HepG2 (cell line): ENCODE results near the gene PLBD2. TPM values are rescaled to one million over a fixed set of nuclear protein-coding genes. Genes with fewer than 3 reads are reported as not detected.

Experiments
- AHR ChIP-seq: IDR thresholded peaks from 2 replicates; pipeline ENCODE4 v1.6.1; 2018; ENCODE audit warnings: missing genetic modification reagents, missing compliant biosample characterization
- ASH2L ChIP-seq: fragments of 300-600, 200-600 bp; sonication (generic); IDR thresholded peaks from 2 replicates; pipeline ENCODE4 v1.7.0; 2017; ENCODE audit warnings: low read depth, mild to moderate bottlenecking, moderate library complexity, mixed read lengths, low read length; ENCODE audit not compliant: insufficient read length
- ATF1 ChIP-seq: IDR thresholded peaks from 2 replicates; pipeline ENCODE4 v1.6.1; 2016; ENCODE audit warnings: mild to moderate bottlenecking, control low read depth
- CEBPG ChIP-seq: IDR thresholded peaks from 2 replicates; pipeline ENCODE4 v1.6.1; 2016
- DNMT3B ChIP-seq: conservative IDR thresholded peaks from 2 replicates; pipeline ENCODE4 v1.6.1; 2016; ENCODE audit warnings: missing biosample characterization, control low read depth
- ERF ChIP-seq: IDR thresholded peaks from 2 replicates; pipeline ENCODE4 v1.6.1; 2018; ENCODE audit warnings: missing biosample characterization, missing genetic modification reagents
- FOSL2 ChIP-seq: sonication (generic); formaldehyde crosslinking; IDR thresholded peaks from 2 replicates; pipeline ENCODE4 v1.4.0; 2020; ENCODE audit warnings: missing genetic modification reagents
- FOXA1 ChIP-seq, 2 experiments: fragments of 450-650 bp in 1 of 2; sonication (generic) in 1 of 2; formaldehyde crosslinking in 1 of 2; IDR thresholded peaks; 2 replicates each; pipeline versions ENCODE4 v1.4.0 to v1.6.1; 2016 to 2020; ENCODE audit warnings: missing genetic modification reagents in 1 of 2
- HMG20B ChIP-seq: conservative IDR thresholded peaks from 2 replicates; pipeline ENCODE4 v1.6.1; 2016; ENCODE audit warnings: missing genetic modification reagents, missing compliant biosample characterization
- KDM5A ChIP-seq: fragments of 200-600 bp; sonication (generic); IDR thresholded peaks from 2 replicates; pipeline ENCODE4 v1.7.0; 2018; ENCODE audit warnings: antibody characterized with exemption, mild to moderate bottlenecking, low read length, borderline replicate concordance
- KLF15 ChIP-seq: sonication (generic); formaldehyde crosslinking; IDR thresholded peaks from 2 replicates; pipeline ENCODE4 v1.8.1; 2023; ENCODE audit warnings: borderline replicate concordance, mild to moderate bottlenecking, inconsistent platforms, missing genetic modification reagents, mixed read lengths
- MYNN ChIP-seq: sonication (generic); formaldehyde crosslinking; IDR thresholded peaks from 2 replicates; pipeline ENCODE4 v1.4.0; 2020; ENCODE audit warnings: mild to moderate bottlenecking, low read depth, missing genetic modification reagents
- STAG1 ChIP-seq: sonication (generic); formaldehyde crosslinking; IDR thresholded peaks from 2 replicates; pipeline ENCODE4 v1.4.0; 2020; ENCODE audit warnings: missing genetic modification reagents
- SUZ12 ChIP-seq: fragments of 150-350 bp; IDR thresholded peaks from 2 replicates; pipeline ENCODE4 v1.6.1; 2014; ENCODE audit warnings: low read depth, low read length
- TAF1 ChIP-seq: sonication (generic); formaldehyde crosslinking; IDR thresholded peaks from 2 replicates; pipeline ENCODE4 v1.4.0; 2020; ENCODE audit warnings: missing genetic modification reagents
- TOE1 ChIP-seq: sonication (generic); formaldehyde crosslinking; IDR thresholded peaks from 2 replicates; pipeline ENCODE4 v1.4.0; 2020; ENCODE audit warnings: mild to moderate bottlenecking, missing genetic modification reagents
- ZFP91 ChIP-seq: sonication (generic); formaldehyde crosslinking; IDR thresholded peaks from 2 replicates; pipeline ENCODE4 v1.9.0; 2022; ENCODE audit warnings: missing genetic modification reagents, mild to moderate bottlenecking, borderline replicate concordance
- ZNF180 ChIP-seq: sonication (generic); formaldehyde crosslinking; IDR thresholded peaks from 2 replicates; pipeline ENCODE4 v1.4.0; 2020; ENCODE audit warnings: low read depth, missing genetic modification reagents, borderline replicate concordance
- ZNF24 ChIP-seq: fragments of 450-650 bp; IDR thresholded peaks from 2 replicates; pipeline ENCODE4 v1.6.1; 2017; ENCODE audit warnings: antibody characterized with exemption, mild to moderate bottlenecking
- ZNF292 ChIP-seq: sonication (generic); formaldehyde crosslinking; IDR thresholded peaks from 2 replicates; pipeline ENCODE4 v1.8.1; 2022; ENCODE audit warnings: mild to moderate bottlenecking, low read depth, missing genetic modification reagents, borderline replicate concordance
- ZNF431 ChIP-seq: sonication (generic); formaldehyde crosslinking; IDR thresholded peaks from 2 replicates; pipeline ENCODE4 v1.9.0; 2022; ENCODE audit warnings: missing genetic modification reagents, low read depth, mild to moderate bottlenecking, borderline replicate concordance
- polyA plus RNA-seq, 8 experiments: library from polyadenylated mRNA; depleted of rRNA in 3 of 8; stranded (reverse) in 7 of 8; unstranded in 1 of 8; fragments of >200 nt; fragmentation: Illumina TruSeq in 4 of 8; extraction: Trizol in 4 of 8; gene quantifications; 2 replicates each; pipeline versions ENCODE4 v1.2.1 to v1.2.3, GENCODE V29; 2011 to 2016; ENCODE audit warnings: low read depth in 4 of 8, missing spikeins in 1 of 8, mixed read lengths in 1 of 8; ENCODE audit not compliant: insufficient read depth in 1 of 8
- total RNA-seq, 5 experiments: library from RNA; depleted of rRNA; stranded (reverse); fragments of >200 nt; fragmentation: Illumina TruSeq; extraction: Trizol; gene quantifications; 2 replicates each; pipeline ENCODE4 v1.2.3, GENCODE V29; 2016; ENCODE audit warnings: low read depth in 1 of 5
- TF ChIP-seq, protein P1 (sequence below): sonication (generic); formaldehyde crosslinking; IDR thresholded peaks from 2 replicates; pipeline ENCODE4 v1.4.0; 2020; ENCODE audit warnings: missing genetic modification reagents
- TF ChIP-seq, protein P2 (sequence below): sonication (generic); formaldehyde crosslinking; IDR thresholded peaks from 2 replicates; pipeline ENCODE4 v1.8.1; 2023; ENCODE audit warnings: mild to moderate bottlenecking, inconsistent platforms, moderate library complexity, missing genetic modification reagents, borderline replicate concordance
- TF ChIP-seq, protein P3 (sequence below): sonication (generic); formaldehyde crosslinking; IDR thresholded peaks from 2 replicates; pipeline ENCODE4 v1.8.1; 2023; ENCODE audit warnings: mild to moderate bottlenecking, moderate library complexity, missing genetic modification reagents

The PLBD2 gene
- total and polyA plus RNA-seq, 2 of the 13 experiments (the other 11 are each of a cell fraction or from before 2014, with no cell fraction given) = 6.7 to 8.5 TPM

DNA sequence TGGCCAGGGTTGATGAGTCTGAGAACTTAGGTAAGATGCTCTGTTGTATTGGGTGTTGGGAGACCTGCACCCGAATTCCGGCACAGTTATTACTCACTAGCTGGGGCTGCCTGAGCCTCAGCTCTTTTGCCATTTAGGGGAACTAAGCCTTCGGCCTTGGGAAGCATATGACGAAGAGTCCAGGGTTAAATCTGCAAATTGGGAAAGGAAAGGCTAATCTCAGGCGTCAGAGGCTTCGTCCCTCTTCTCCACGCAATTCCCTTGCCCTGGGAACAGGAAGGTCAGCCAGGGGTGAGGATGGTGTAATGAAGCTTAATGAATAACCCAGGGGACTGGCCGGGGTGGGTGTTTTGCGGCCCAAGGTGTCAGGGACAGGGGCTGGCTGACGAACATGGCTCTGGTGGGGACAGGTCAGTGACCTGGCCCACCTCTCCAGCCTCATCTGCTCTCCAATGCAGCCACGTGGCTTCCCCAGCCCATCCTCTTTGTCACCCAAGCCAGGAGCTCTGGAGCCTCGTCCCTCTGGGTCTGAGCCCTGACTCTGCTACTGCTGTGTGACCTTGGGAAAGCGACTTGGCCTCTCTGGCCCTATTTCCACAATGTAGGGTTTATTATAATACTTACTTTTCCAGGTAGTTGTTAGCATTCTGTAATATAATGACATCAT is 60.0 kb downstream of the PLBD2 start (continued):
- TF ChIP-seq, protein P1, sequence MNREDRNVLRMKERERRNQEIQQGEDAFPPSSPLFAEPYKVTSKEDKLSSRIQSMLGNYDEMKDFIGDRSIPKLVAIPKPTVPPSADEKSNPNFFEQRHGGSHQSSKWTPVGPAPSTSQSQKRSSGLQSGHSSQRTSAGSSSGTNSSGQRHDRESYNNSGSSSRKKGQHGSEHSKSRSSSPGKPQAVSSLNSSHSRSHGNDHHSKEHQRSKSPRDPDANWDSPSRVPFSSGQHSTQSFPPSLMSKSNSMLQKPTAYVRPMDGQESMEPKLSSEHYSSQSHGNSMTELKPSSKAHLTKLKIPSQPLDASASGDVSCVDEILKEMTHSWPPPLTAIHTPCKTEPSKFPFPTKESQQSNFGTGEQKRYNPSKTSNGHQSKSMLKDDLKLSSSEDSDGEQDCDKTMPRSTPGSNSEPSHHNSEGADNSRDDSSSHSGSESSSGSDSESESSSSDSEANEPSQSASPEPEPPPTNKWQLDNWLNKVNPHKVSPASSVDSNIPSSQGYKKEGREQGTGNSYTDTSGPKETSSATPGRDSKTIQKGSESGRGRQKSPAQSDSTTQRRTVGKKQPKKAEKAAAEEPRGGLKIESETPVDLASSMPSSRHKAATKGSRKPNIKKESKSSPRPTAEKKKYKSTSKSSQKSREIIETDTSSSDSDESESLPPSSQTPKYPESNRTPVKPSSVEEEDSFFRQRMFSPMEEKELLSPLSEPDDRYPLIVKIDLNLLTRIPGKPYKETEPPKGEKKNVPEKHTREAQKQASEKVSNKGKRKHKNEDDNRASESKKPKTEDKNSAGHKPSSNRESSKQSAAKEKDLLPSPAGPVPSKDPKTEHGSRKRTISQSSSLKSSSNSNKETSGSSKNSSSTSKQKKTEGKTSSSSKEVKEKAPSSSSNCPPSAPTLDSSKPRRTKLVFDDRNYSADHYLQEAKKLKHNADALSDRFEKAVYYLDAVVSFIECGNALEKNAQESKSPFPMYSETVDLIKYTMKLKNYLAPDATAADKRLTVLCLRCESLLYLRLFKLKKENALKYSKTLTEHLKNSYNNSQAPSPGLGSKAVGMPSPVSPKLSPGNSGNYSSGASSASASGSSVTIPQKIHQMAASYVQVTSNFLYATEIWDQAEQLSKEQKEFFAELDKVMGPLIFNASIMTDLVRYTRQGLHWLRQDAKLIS (CRISPR knock-in tag) = no peak
- TF ChIP-seq TAF1 (CRISPR knock-in tag) (no peak), ERF (no peak), ZFP91 (CRISPR knock-in tag) (peak; percentile 58; the same call in 1 of the 2 replicates), ZNF431 (CRISPR knock-in tag) (no peak), ZNF180 (CRISPR knock-in tag) (no peak), ZNF292 (no peak), CEBPG (CRISPR knock-in tag) (peak; percentile 55), HMG20B (CRISPR knock-in tag) (no peak), TOE1 (CRISPR knock-in tag) (no peak), KLF15 (no peak), ATF1 (CRISPR knock-in tag) (no peak), FOXA1 (IDR thresholded peaks at IDR 0.05) (no peak), FOXA1 (CRISPR knock-in tag; IDR thresholded peaks at IDR 0.05) (no peak), STAG1 (no peak), DNMT3B (CRISPR knock-in tag) (no peak), ASH2L (no peak), KDM5A (no peak), ZNF24 (no peak), MYNN (no peak), AHR (CRISPR knock-in tag) (no peak), SUZ12 (no peak), FOSL2 (CRISPR knock-in tag) (peak; percentile 36; the same call in 1 of the 2 replicates)
- TF ChIP-seq, protein P2, sequence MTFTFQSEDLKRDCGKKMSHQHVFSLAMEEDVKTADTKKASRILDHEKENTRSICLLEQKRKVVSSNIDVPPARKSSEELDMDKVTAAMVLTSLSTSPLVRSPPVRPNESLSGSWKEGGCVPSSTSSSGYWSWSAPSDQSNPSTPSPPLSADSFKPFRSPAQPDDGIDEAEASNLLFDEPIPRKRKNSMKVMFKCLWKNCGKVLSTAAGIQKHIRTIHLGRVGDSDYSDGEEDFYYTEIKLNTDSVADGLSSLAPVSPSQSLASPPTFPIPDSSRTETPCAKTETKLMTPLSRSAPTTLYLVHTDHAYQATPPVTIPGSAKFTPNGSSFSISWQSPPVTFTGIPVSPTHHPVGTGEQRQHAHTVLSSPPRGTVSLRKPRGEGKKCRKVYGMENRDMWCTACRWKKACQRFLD (CRISPR knock-in tag) = no peak
- TF ChIP-seq, protein P3, sequence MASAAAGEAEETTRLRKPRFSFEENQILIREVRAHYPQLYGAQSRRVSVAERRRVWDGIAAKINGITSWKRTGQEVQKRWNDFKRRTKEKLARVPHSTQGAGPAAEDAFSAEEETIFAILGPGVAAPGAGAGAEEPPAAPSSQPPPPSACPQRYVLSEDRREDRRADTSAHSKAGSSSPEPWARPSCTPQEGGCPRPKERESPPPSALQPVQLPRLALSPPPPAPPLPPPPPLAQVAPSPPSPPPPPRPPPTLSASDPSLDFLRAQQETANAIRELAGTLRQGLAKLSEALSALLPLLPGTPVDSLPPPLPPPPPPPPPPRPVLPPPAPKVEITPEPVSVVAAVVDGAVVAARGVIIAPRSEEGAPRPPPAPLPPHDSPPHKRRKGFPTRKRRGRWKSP (CRISPR knock-in tag) = no peak
